ENCODE results near the gene RRP1. TPM values are rescaled to one million over a fixed set of nuclear protein-coding genes. Genes with fewer than 3 reads are reported as not detected.

Gene RRP1
- total and polyA plus RNA-seq, 10 of the 15 experiments (the other 5 are each of a cell fraction or from before 2014, with no cell fraction given), result 0.34 to 70.8 (median 35.1) TPM

DNA sequence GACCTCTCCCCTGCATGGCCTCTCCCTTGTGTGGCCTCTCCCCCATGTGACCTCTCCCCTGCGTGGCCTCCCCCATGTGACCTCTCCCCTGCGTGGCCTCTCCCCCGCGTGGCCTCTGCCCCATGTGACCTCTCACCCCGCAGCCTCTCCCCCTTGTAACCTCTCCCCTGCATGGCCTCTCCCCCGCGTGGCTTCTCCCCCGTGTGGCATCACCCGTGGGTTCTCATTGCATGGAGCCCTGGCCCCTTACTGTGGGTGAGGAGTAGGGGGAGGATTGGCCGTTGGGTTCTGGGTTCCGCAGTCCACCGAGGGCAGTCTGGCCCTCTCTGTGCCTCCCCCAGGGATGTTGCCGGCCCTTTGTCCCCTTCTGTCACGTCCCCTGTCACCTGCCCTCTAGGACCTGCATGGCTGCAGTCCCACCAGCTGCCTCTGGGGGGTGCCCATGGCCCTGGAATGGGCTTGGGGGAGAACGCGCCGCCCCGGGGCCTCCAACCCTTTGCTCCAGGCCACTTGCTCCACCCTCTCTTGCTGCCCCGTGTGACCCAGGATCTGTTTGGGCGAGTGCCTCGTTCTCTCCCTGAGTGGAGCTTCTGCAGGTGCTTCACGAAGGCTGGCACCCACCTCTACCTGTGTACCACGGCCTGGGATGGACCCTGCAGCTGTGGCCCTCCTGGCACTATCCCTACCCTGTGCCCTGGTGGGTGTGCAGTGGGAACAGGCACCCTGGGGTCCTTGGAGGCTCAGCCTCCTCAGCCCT, 21.3 kb downstream of the RRP1 start (continued):
- TF ChIP-seq, protein P1, sequence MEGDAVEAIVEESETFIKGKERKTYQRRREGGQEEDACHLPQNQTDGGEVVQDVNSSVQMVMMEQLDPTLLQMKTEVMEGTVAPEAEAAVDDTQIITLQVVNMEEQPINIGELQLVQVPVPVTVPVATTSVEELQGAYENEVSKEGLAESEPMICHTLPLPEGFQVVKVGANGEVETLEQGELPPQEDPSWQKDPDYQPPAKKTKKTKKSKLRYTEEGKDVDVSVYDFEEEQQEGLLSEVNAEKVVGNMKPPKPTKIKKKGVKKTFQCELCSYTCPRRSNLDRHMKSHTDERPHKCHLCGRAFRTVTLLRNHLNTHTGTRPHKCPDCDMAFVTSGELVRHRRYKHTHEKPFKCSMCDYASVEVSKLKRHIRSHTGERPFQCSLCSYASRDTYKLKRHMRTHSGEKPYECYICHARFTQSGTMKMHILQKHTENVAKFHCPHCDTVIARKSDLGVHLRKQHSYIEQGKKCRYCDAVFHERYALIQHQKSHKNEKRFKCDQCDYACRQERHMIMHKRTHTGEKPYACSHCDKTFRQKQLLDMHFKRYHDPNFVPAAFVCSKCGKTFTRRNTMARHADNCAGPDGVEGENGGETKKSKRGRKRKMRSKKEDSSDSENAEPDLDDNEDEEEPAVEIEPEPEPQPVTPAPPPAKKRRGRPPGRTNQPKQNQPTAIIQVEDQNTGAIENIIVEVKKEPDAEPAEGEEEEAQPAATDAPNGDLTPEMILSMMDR (IDR thresholded peaks at IDR 0.05 in 2 of 3, conservative IDR thresholded peaks at IDR 0.05 in 1 of 3; ENCODE audit: control insufficient read depth in 2 of 3, extremely low read depth in 1 of 3, insufficient read depth in 1 of 3, low read depth in 3 of 3, low read length in 3 of 3), result peak; percentile 98 to 99 (median 99)
- TF ChIP-seq HSF1 (IDR thresholded peaks at IDR 0.05; ENCODE audit: low read depth, low read length) (no peak), CHD1 (IDR thresholded peaks at IDR 0.05; ENCODE audit: low read depth, low read length) (no peak), BCLAF1 (IDR thresholded peaks at IDR 0.05) (peak; percentile 9; the same call in 1 of the 2 replicates), SP1 (IDR thresholded peaks at IDR 0.05; ENCODE audit: low read depth, low read length) (no peak), RELA (IDR thresholded peaks at IDR 0.05; ENCODE audit: borderline replicate concordance, partially characterized antibody) (no peak), KLF5 (IDR thresholded peaks at IDR 0.05; ENCODE audit: partially characterized antibody) (no peak), CBX3 (IDR thresholded peaks at IDR 0.05; ENCODE audit: borderline replicate concordance, low read depth) (no peak), GABPA (IDR thresholded peaks at IDR 0.05; ENCODE audit: low read depth) (no peak), KAT2A (conservative IDR thresholded peaks at IDR 0.05; ENCODE audit: control insufficient read depth, low read depth, low read length) (no peak), BACH1 (IDR thresholded peaks at IDR 0.05; ENCODE audit: borderline replicate concordance) (no peak), CREB1 (IDR thresholded peaks at IDR 0.05; ENCODE audit: low read depth) (no peak), ZNF217 (IDR thresholded peaks at IDR 0.05) (no peak), CHD4 (IDR thresholded peaks at IDR 0.05) (no peak), RAD51 (IDR thresholded peaks at IDR 0.05) (peak; percentile 41), KDM1A (IDR thresholded peaks at IDR 0.05; ENCODE audit: borderline replicate concordance) (no peak), POLR2AphosphoS2 (IDR thresholded peaks at IDR 0.05; ENCODE audit: low read depth, low read length) (no peak)
- TF ChIP-seq, protein P2, sequence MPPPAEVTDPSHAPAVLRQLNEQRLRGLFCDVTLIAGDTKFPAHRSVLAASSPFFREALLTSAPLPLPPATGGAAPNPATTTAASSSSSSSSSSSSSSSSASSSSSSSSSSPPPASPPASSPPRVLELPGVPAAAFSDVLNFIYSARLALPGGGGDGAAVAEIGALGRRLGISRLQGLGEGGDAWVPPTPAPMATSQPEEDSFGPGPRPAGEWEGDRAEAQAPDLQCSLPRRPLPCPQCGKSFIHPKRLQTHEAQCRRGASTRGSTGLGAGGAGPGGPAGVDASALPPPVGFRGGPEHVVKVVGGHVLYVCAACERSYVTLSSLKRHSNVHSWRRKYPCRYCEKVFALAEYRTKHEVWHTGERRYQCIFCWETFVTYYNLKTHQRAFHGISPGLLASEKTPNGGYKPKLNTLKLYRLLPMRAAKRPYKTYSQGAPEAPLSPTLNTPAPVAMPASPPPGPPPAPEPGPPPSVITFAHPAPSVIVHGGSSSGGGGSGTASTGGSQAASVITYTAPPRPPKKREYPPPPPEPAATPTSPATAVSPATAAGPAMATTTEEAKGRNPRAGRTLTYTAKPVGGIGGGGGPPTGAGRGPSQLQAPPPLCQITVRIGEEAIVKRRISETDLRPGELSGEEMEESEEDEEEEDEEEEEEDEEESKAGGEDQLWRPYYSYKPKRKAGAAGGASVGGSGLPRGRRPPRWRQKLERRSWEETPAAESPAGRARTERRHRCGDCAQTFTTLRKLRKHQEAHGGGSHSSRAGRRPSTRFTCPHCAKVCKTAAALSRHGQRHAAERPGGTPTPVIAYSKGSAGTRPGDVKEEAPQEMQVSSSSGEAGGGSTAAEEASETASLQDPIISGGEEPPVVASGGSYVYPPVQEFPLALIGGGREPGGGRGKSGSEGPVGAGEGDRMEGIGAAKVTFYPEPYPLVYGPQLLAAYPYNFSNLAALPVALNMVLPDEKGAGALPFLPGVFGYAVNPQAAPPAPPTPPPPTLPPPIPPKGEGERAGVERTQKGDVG (CRISPR knock-in tag; IDR thresholded peaks at IDR 0.05), result no peak

Measured in GM12878 (cell line).